Spleen (tissue), 11 donors: Measurements from ENCODE around the gene CHSY3. TPM values are rescaled to one million over a fixed set of nuclear protein-coding genes. Genes with fewer than 3 reads are reported as not detected.

Experiments
- DNase-seq: peaks from one replicate; pipeline ENCODE4 v3.0.0-alpha.2; 2020
- H3K27ac ChIP-seq, 8 donors: fragments of 200-600 bp; sonication (generic) in 7 of 8; 1 replicate in 4 of 8; 2 replicates in 4 of 8; pipeline versions ENCODE4 v1.5.0 to v1.8.0; 2016 to 2021; ENCODE audit warnings: inconsistent platforms in 4 of 8, mild to moderate bottlenecking in 4 of 8, moderate library complexity in 1 of 8
- H3K27me3 ChIP-seq, 7 donors: fragments of 200-600 bp; sonication (generic) in 6 of 7; replicated peaks in 1 of 7; 1 replicate in 4 of 7; 2 replicates in 3 of 7; pipeline versions ENCODE4 v1.5.0 to v1.8.0; 2016 to 2021; ENCODE audit warnings: inconsistent platforms in 3 of 7, mild to moderate bottlenecking in 1 of 7
- H3K36me3 ChIP-seq, 6 donors: fragments of 200-600 bp; sonication (generic) in 5 of 6; 1 replicate in 4 of 6; 2 replicates in 2 of 6; pipeline versions ENCODE4 v1.5.0 to v1.8.0; 2016 to 2021; ENCODE audit warnings: inconsistent platforms in 2 of 6
- H3K4me1 ChIP-seq, 6 donors: fragments of 200-600 bp; sonication (generic) in 5 of 6; 1 replicate in 3 of 6; 2 replicates in 3 of 6; pipeline versions ENCODE4 v1.5.0 to v1.8.0; 2016 to 2021; ENCODE audit warnings: inconsistent platforms in 3 of 6
- H3K4me3 ChIP-seq, 8 donors: fragments of 200-600 bp; sonication (generic) in 7 of 8; 1 replicate in 4 of 8; 2 replicates in 4 of 8; pipeline versions ENCODE4 v1.5.0 to v1.8.0; 2016 to 2021; ENCODE audit warnings: inconsistent platforms in 4 of 8, mild to moderate bottlenecking in 4 of 8, moderate library complexity in 2 of 8
- H3K9me3 ChIP-seq, 8 donors: fragments of 200-600 bp; sonication (generic) in 7 of 8; 1 replicate in 4 of 8; 2 replicates in 4 of 8; pipeline versions ENCODE4 v1.5.0 to v1.8.0; 2016 to 2021; ENCODE audit warnings: inconsistent platforms in 4 of 8
- CTCF ChIP-seq, 11 experiments: fragments of 200-600 bp in 7 of 11; fragments of 450-650 bp in 4 of 11; sonication (generic) in 4 of 11; IDR thresholded peaks in 8 of 11; conservative IDR thresholded peaks in 3 of 11; 1 replicate in 7 of 11; 2 replicates in 4 of 11; pipeline versions ENCODE4 v1.4.0 to v1.8.0; 2016 to 2021; ENCODE audit warnings: antibody characterized with exemption in 11 of 11, inconsistent platforms in 4 of 11, mild to moderate bottlenecking in 1 of 11
- POLR2A ChIP-seq, 3 donors: fragments of 450-650 bp; IDR thresholded peaks; one replicate each; pipeline ENCODE4 v1.5.1; 2017; ENCODE audit warnings: antibody characterized with exemption in 3 of 3, mild to moderate bottlenecking in 1 of 3
- POLR2AphosphoS5 ChIP-seq, 3 donors: sonication (generic); formaldehyde crosslinking; IDR thresholded peaks; one replicate each; pipeline ENCODE4 v1.5.1; 2017; ENCODE audit warnings: antibody characterized with exemption in 3 of 3
- WGBS, 5 donors: extraction: QIAGEN DNeasy Blood & Tissue Kit in 3 of 5; methylation state at CpG; one replicate each; pipeline versions ENCODE4 v1.1.5 to v1.1.7; 2013 to 2018; 5-methylcytosine and 5-hydroxymethylcytosine counted together
- intact Hi-C: fragments of 100-400 bp; cut with DNase I; formaldehyde crosslinking; loops from one replicate; pipeline ENCODE4 v1.15.0; 2023; ENCODE audit warnings: low total_unique reads
- polyA plus RNA-seq, 3 donors: library from polyadenylated mRNA; stranded (reverse); fragments of 200-250 nt; gene quantifications; one replicate each; pipeline ENCODE4 v1.2.1, GENCODE V29; 2013
- total RNA-seq, 7 donors: library from RNA; depleted of rRNA in 3 of 7; stranded (reverse); fragments of >200 nt in 3 of 7; fragmentation: NEBNext Ultra II Directional in 4 of 7; extraction: Animal tissue kit (Norgen Biotek cat#: 25700) in 4 of 7; gene quantifications; one replicate each; pipeline versions ENCODE4 v1.1.0 to v1.2.1, GENCODE V29; 2016 to 2021
- donor health status: healthy with polysubstance abuse.
- donor health status: DM: no; HTN: no; CAD: no; lungs with moderate emphysema.
- donor health status: DM: no; HTN: no; CAD: no.
- donor health status: Bipolar disorder and iron deficiency.
- donor health status: healthy.
- donor health status: DM: no; HTN: no; CAD: no.
- donor health status: DM: yes; HTN: yes; CAD: no.

CHSY3 gene
- total and polyA plus RNA-seq, 10 donors, result 0.07 to 3.0 (median 1.5) TPM

GRCh38 chr5:130112246-130112645 is 208.0 kb downstream of the CHSY3 start:
- Histone ChIP-seq H3K27me3 (no peaks in the 10 kb centered on the region), H3K4me1 (no peaks in the 10 kb centered on the region), H3K9me3 (no peaks in the 10 kb centered on the region), H3K36me3 (no peaks in the 10 kb centered on the region), H3K4me3 (no peak overlapping the region), H3K27ac (no peak overlapping the region)
- no peak for DNase-seq
- intact Hi-C loops, result no loop called here
- TF ChIP-seq POLR2A (IDR thresholded peaks at IDR 0.05), result no peak
- no peak for TF ChIP-seq POLR2AphosphoS5 (IDR thresholded peaks at IDR 0.05)
- TF ChIP-seq CTCF (IDR thresholded peaks at IDR 0.05 in 8 of 11, conservative IDR thresholded peaks at IDR 0.05 in 3 of 11), result no peak
- 75 to 81% (median 78%) methylated on average over 4 of the region's 4 CpGs for WGBS, 5 donors

GRCh38 chr5:130115686-130116085 is 211.4 kb downstream of the CHSY3 start:
- no peaks in the 10 kb centered on the region for H3K27me3 ChIP-seq
- no peak overlapping the region for H3K4me3 ChIP-seq
- no peak for DNase-seq
- intact Hi-C loops, result no loop called here
- no peaks in the 10 kb centered on the region for H3K9me3 ChIP-seq
- no peaks in the 10 kb centered on the region for H3K36me3 ChIP-seq
- no peak overlapping the region for H3K27ac ChIP-seq
- TF ChIP-seq POLR2AphosphoS5 (IDR thresholded peaks at IDR 0.05) (no peak), POLR2A (IDR thresholded peaks at IDR 0.05) (no peak), CTCF (IDR thresholded peaks at IDR 0.05 in 8 of 11, conservative IDR thresholded peaks at IDR 0.05 in 3 of 11) (no peak)
- H3K4me1 ChIP-seq, result no peaks in the 10 kb centered on the region
- WGBS, 5 donors, result 86 to 94% (median 91%) methylated on average over 8 of the region's 8 CpGs

GRCh38 chr5:130116462-130116861 is 212.2 kb downstream of the CHSY3 start:
- Histone ChIP-seq H3K4me1 (no peaks in the 10 kb centered on the region), H3K4me3 (no peak overlapping the region), H3K36me3 (no peaks in the 10 kb centered on the region), H3K27ac (no peak overlapping the region), H3K9me3 (no peaks in the 10 kb centered on the region), H3K27me3 (no peaks in the 10 kb centered on the region)
- no peak for DNase-seq
- WGBS, 5 donors, result 78 to 88% (median 84%) methylated on average over 5 of the region's 5 CpGs
- no peak for TF ChIP-seq POLR2AphosphoS5 (IDR thresholded peaks at IDR 0.05)
- intact Hi-C loops, result no loop called here

GRCh38 chr5:130116972-130117371 is 212.7 kb downstream of the CHSY3 start:
- intact Hi-C loops, result no loop called here
- no peaks in the 10 kb centered on the region for H3K36me3 ChIP-seq
- no peak overlapping the region for H3K27ac ChIP-seq
- WGBS, 5 donors, result 79 to 96% (median 88%) methylated on average over 1 of the region's 1 CpG
- TF ChIP-seq POLR2AphosphoS5 (IDR thresholded peaks at IDR 0.05) (no peak), POLR2A (IDR thresholded peaks at IDR 0.05) (no peak), CTCF (IDR thresholded peaks at IDR 0.05 in 8 of 11, conservative IDR thresholded peaks at IDR 0.05 in 3 of 11) (no peak)
- H3K27me3 ChIP-seq, result no peaks in the 10 kb centered on the region
- no peak for DNase-seq
- no peaks in the 10 kb centered on the region for H3K9me3 ChIP-seq
- H3K4me3 ChIP-seq, result no peak overlapping the region
- no peaks in the 10 kb centered on the region for H3K4me1 ChIP-seq

GRCh38 chr5:130126746-130127145 is 222.5 kb downstream of the CHSY3 start:
- Histone ChIP-seq H3K4me3 (no peak overlapping the region), H3K9me3 (no peaks in the 10 kb centered on the region), H3K4me1 (no peaks in the 10 kb centered on the region), H3K36me3 (no peaks in the 10 kb centered on the region), H3K27me3 (no peaks in the 10 kb centered on the region), H3K27ac (no peak overlapping the region)
- intact Hi-C loops, result no loop called here
- WGBS, 5 donors, result 91 to 100% (median 93%) methylated on average over 1 of the region's 1 CpG
- TF ChIP-seq CTCF (IDR thresholded peaks at IDR 0.05 in 8 of 11, conservative IDR thresholded peaks at IDR 0.05 in 3 of 11), result no peak
- TF ChIP-seq POLR2AphosphoS5 (IDR thresholded peaks at IDR 0.05), result no peak
- no peak for TF ChIP-seq POLR2A (IDR thresholded peaks at IDR 0.05)
- no peak for DNase-seq
